ENCODE results near the gene WNT3A. TPM values are rescaled to one million over a fixed set of nuclear protein-coding genes. Genes with fewer than 3 reads are reported as not detected.

The WNT3A gene
- total and polyA plus RNA-seq, 10 donors = not detected

- no peak overlapping the region for H3K27ac ChIP-seq
- peaks cover 0 to 8% (median 3%) of the 10 kb centered on the region in 8 donors for H3K9me3 ChIP-seq
- no peak for TF ChIP-seq POLR2A (IDR thresholded peaks at IDR 0.05)
- TF ChIP-seq POLR2AphosphoS5 (IDR thresholded peaks at IDR 0.05) = no peak
- no peak for TF ChIP-seq CTCF (IDR thresholded peaks at IDR 0.05 in 8 of 11, conservative IDR thresholded peaks at IDR 0.05 in 3 of 11)
- DNase-seq = peak; percentile 40
- 74 to 90% (median 87%) methylated on average over 7 to 9 of the region's 9 CpGs for WGBS, 5 donors
- no peak overlapping the region for H3K4me3 ChIP-seq
- intact Hi-C loops (cut with DNase I; ENCODE audit: low total_unique reads) = no loop called here
- no peaks in the 10 kb centered on the region for H3K36me3 ChIP-seq
- H3K27me3 ChIP-seq (replicated peaks in 1 of 7) = peaks cover 0 to 56% (median 6%) of the 10 kb centered on the region in 7 donors
- H3K4me1 ChIP-seq = no peaks in the 10 kb centered on the region
These were observed 24.6 kb downstream of the WNT3A start for GRCh38 chr1:228031276-228031995.

GRCh38 chr1:228032041-228032440, 25.2 kb downstream of the WNT3A start:
- DNase-seq = peak; percentile 41
- H3K4me3 ChIP-seq = no peak overlapping the region
- peaks cover 0 to 62% (median 12%) of the 10 kb centered on the region in 7 donors for H3K27me3 ChIP-seq (replicated peaks in 1 of 7)
- peaks cover 0 to 8% (median 3%) of the 10 kb centered on the region in 8 donors for H3K9me3 ChIP-seq
- peaks cover 0 to under 1% (median 0%) of the 10 kb centered on the region in 6 donors for H3K4me1 ChIP-seq
- intact Hi-C loops (cut with DNase I; ENCODE audit: low total_unique reads) = no loop called here
- 81 to 93% (median 84%) methylated on average over 3 to 5 of the region's 5 CpGs for WGBS, 5 donors
- no peaks in the 10 kb centered on the region for H3K36me3 ChIP-seq
- TF ChIP-seq POLR2A (IDR thresholded peaks at IDR 0.05) = no peak
- TF ChIP-seq CTCF (IDR thresholded peaks at IDR 0.05 in 8 of 11, conservative IDR thresholded peaks at IDR 0.05 in 3 of 11) = no peak
- no peak for TF ChIP-seq POLR2AphosphoS5 (IDR thresholded peaks at IDR 0.05)
- no peak overlapping the region for H3K27ac ChIP-seq

DNA sequence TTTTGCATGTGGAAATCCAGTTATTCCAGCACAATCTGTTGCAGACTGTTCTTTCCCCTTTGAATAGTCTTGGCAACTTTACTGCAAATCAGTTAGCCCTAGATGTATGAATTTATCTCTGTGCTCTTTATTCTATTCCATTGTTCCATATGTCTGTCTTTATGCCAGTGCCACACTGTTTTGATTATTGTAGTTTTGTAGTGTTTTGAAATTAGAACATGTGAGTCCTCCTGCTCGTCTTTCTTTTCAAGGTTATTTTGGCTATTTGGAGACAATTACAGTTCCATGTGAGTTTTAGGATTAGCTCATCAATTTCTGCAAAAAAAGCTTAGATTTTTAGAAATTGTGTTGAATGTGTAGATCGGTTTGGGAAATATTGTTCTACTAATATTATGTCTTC, 26.6 kb downstream of the WNT3A start:
- no peaks in the 10 kb centered on the region for H3K36me3 ChIP-seq
- peaks cover 5 to 13% (median 12%) of the 10 kb centered on the region in 6 donors for H3K4me1 ChIP-seq
- intact Hi-C loops (cut with DNase I; ENCODE audit: low total_unique reads) = no loop called here
- no peak overlapping the region for H3K4me3 ChIP-seq
- DNase-seq = no peak
- H3K27ac ChIP-seq = no peak overlapping the region
- peaks cover 0 to 72% (median 25%) of the 10 kb centered on the region in 7 donors for H3K27me3 ChIP-seq (replicated peaks in 1 of 7)
- TF ChIP-seq POLR2AphosphoS5 (IDR thresholded peaks at IDR 0.05) (no peak), POLR2A (IDR thresholded peaks at IDR 0.05) (no peak), CTCF (IDR thresholded peaks at IDR 0.05 in 8 of 11, conservative IDR thresholded peaks at IDR 0.05 in 3 of 11) (no peak)
- peaks cover 0 to 8% (median 3%) of the 10 kb centered on the region in 8 donors for H3K9me3 ChIP-seq
- 74 to 88% (median 82%) methylated on average over 2 of the region's 2 CpGs for WGBS, 5 donors

Data from spleen (tissue), 11 donors.